ACC112 (cell line): ENCODE data around the gene NOCT.
"Not testable (repeated sequence)": the region's sequence is repeated elsewhere in the genome, so short reads cannot be mapped to it uniquely, and the experiment has no call there.

Source experiments
- H2AFZ ChIP-seq: fragments of 200-600 bp; sonication (generic); one replicate; pipeline ENCODE4 v1.6.0; 2017; ENCODE audit warnings: antibody characterized with exemption, low read length; ENCODE audit not compliant: unreplicated experiment
- H3K27ac ChIP-seq: fragments of 200-600 bp; sonication (generic); 2 replicates; pipeline ENCODE4 v1.5.1; 2014; ENCODE audit warnings: low read depth, mild to moderate bottlenecking, antibody characterized with exemption, low read length, moderate library complexity
- H3K27me3 ChIP-seq: fragments of 200-600 bp; sonication (generic); 2 replicates; pipeline ENCODE4 v1.6.1; 2014; ENCODE audit warnings: mild to moderate bottlenecking, antibody characterized with exemption, low read length, moderate library complexity, mixed read lengths; ENCODE audit not compliant: insufficient read depth
- H3K36me3 ChIP-seq: fragments of 200-600 bp; sonication (generic); 2 replicates; pipeline ENCODE4 v1.6.1; 2016; ENCODE audit warnings: mild to moderate bottlenecking, antibody characterized with exemption, low read length, moderate library complexity, mixed read lengths; ENCODE audit not compliant: insufficient read depth
- H3K4me1 ChIP-seq: fragments of 200-600 bp; sonication (generic); one replicate; pipeline ENCODE4 v1.6.1; 2016; ENCODE audit warnings: low read length, mixed read lengths; ENCODE audit not compliant: insufficient read depth, unreplicated experiment, control insufficient read depth
- H3K4me3 ChIP-seq: fragments of 200-600 bp; sonication (generic); 2 replicates; pipeline ENCODE4 v1.5.1; 2014; ENCODE audit warnings: mild to moderate bottlenecking, low read depth, low read length
- H3K79me2 ChIP-seq: fragments of 200-600 bp; sonication (generic); one replicate; pipeline ENCODE4 v1.6.0; 2016; ENCODE audit warnings: low read length; ENCODE audit not compliant: control insufficient read depth, unreplicated experiment, insufficient read depth

Gene NOCT

DNA sequence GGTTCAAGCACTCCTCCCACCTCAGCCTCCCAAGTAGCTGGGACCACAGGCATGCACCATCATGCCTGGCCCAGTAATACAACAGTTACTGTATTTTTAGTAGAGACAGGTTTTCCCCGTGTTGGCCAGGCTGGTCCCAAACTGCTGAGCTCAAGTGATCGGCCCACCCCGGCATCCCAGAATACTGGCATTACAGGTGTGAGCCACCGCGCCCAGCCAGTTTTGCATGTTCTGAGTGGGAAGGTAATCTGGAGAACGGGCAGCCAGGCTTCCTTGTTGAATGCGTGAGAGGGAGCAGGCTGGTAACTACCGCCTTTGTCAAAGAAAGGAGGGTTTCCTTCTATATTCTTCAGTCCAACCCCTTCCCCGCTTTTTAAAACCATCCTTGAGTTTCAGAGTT, 9.1 kb downstream of the NOCT start:
- H3K4me1 ChIP-seq, result peaks cover 35% of the 10 kb centered on the region
- no peak overlapping the region for H3K4me3 ChIP-seq
- H3K79me2 ChIP-seq, result peaks cover 90% of the 10 kb centered on the region
- H2AFZ ChIP-seq, result no peak overlapping the region
- H3K27me3 ChIP-seq, result no peaks in the 10 kb centered on the region
- no peak overlapping the region for H3K27ac ChIP-seq
- H3K36me3 ChIP-seq, result peaks cover 8% of the 10 kb centered on the region; the same call in 1 of the 2 replicates

DNA sequence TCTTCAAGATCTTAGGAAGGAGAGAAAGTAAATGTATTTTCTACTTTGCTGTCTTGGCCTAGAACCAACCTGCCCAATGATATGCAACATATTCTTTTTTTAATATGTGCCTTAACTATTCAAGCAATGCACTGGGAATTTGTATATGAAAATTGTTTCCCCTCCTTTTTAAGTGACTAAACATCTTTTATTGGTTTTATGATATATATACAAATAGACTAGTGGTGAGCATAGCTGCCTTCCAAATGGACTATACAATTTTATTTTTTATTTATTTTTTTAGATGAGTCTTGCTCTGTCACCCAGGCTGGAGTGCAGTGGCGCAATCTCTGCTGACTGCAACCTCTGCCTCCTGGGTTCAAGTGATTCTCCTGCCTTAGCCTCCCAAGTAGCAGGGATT, 10.3 kb downstream of the NOCT start:
- 0 out of 2 replicates have a peak, but pooled peaks cover 4% of the 10 kb centered on the region for H3K36me3 ChIP-seq
- no peak overlapping the region for H3K4me3 ChIP-seq
- H3K4me1 ChIP-seq, result peaks cover 23% of the 10 kb centered on the region
- H3K27ac ChIP-seq, result no peak overlapping the region
- no peaks in the 10 kb centered on the region for H3K27me3 ChIP-seq
- H3K79me2 ChIP-seq, result peaks cover 90% of the 10 kb centered on the region
- no peak overlapping the region for H2AFZ ChIP-seq

DNA sequence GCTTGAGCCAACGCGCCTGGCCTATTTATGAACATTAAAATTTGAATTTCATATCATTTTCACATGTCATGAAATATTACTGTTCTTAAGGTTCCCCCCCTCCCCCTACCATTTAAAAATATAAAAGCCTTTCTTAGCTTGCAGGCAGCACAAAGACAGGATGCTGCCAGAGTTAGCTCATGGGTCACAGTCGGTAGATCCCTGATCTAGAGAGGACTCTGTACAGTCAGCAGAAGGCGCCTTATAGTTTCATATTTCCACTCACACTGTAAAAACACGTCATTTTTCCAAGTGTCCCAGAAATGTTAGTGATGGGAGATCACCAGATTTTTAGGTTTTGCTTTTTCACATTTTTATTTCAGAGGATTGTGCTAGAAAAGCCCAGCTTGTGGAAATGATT, 12.2 kb downstream of the NOCT start:
- peaks cover 91% of the 10 kb centered on the region for H3K79me2 ChIP-seq
- 0 out of 2 replicates have a peak, but pooled peaks cover 4% of the 10 kb centered on the region for H3K36me3 ChIP-seq
- H3K4me1 ChIP-seq, result peaks cover 23% of the 10 kb centered on the region
- peak overlapping the region; percentile 14; the same call in 1 of the 2 replicates for H3K27ac ChIP-seq
- no peak overlapping the region for H3K4me3 ChIP-seq
- H2AFZ ChIP-seq, result no peak overlapping the region
- no peaks in the 10 kb centered on the region for H3K27me3 ChIP-seq

- peaks cover 23% of the 10 kb centered on the region for H3K4me1 ChIP-seq
- H3K27me3 ChIP-seq, result no peaks in the 10 kb centered on the region
- H3K79me2 ChIP-seq, result peaks cover 89% of the 10 kb centered on the region
- H3K27ac ChIP-seq, result peak overlapping the region; percentile 14; the same call in 1 of the 2 replicates
- H3K36me3 ChIP-seq, result 0 out of 2 replicates have a peak, but pooled peaks cover 4% of the 10 kb centered on the region
- H2AFZ ChIP-seq, result no peak overlapping the region
- no peak overlapping the region for H3K4me3 ChIP-seq
These were observed 12.6 kb downstream of the NOCT start for GRCh38 chr4:139028191-139028661.

GRCh38 chr4:139029866-139030363, 14.3 kb downstream of the NOCT start:
- H3K36me3 ChIP-seq, H2AFZ ChIP-seq, H3K27ac ChIP-seq, H3K27me3 ChIP-seq, H3K4me3 ChIP-seq: not testable (repeated sequence)
- Histone ChIP-seq H3K79me2 (peaks cover 90% of the 10 kb centered on the region), H3K4me1 (peaks cover 16% of the 10 kb centered on the region)

GRCh38 chr4:139030614-139031235, 15.1 kb downstream of the NOCT start:
- no peak overlapping the region for H3K27ac ChIP-seq
- H3K27me3 ChIP-seq, result no peaks in the 10 kb centered on the region
- H3K4me1 ChIP-seq, result peaks cover 10% of the 10 kb centered on the region
- H3K4me3 ChIP-seq, result no peak overlapping the region
- H3K36me3 ChIP-seq, result peaks cover 4% of the 10 kb centered on the region; the same call in 1 of the 2 replicates
- peaks cover 90% of the 10 kb centered on the region for H3K79me2 ChIP-seq
- H2AFZ ChIP-seq, result no peak overlapping the region

DNA sequence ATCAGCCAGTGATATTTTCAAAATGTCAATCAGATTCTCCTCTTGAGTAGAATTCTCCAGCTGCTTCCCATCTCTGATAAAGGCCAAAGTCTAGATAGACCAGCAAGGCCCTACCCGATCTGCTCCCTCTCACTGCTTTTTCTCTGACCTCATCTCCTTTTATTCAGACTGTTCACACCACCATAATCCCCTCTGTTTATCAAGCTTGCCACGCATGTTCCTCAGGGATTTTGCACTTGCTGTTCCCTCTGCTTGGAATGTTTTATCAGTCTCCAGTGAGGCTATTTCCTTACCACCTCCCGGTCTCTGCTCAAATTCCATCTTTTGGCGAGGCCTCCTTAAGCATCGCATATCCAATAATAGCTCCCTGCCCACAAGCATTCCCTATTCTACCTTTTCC, 20.1 kb downstream of the NOCT start:
- H3K79me2 ChIP-seq, result peaks cover 94% of the 10 kb centered on the region
- no peak overlapping the region for H3K27ac ChIP-seq
- peaks cover under 1% of the 10 kb centered on the region for H3K36me3 ChIP-seq
- H2AFZ ChIP-seq, result no peak overlapping the region
- H3K4me1 ChIP-seq, result peaks cover 3% of the 10 kb centered on the region
- H3K4me3 ChIP-seq, result no peak overlapping the region
- H3K27me3 ChIP-seq, result no peaks in the 10 kb centered on the region

DNA sequence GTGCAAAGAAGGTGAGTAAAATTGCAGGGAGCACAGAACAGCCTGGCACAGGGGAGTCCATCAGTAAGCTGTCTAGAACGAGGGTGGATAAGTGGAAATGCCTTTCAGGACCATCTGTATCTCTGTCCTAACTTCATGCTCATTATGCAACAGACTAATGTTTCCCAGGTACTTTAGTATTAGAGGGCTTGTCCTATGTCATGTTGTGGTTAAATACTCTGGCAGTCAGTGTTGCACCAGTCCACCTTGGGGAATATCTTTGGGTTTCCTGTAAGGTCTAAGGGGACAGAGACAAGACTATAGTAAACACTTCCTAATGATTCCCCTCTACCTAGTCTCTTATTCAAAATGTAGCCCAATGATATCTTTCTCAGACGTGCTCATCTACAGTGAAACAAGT, 21.3 kb downstream of the NOCT start:
- H3K79me2 ChIP-seq, result peaks cover 92% of the 10 kb centered on the region

DNA sequence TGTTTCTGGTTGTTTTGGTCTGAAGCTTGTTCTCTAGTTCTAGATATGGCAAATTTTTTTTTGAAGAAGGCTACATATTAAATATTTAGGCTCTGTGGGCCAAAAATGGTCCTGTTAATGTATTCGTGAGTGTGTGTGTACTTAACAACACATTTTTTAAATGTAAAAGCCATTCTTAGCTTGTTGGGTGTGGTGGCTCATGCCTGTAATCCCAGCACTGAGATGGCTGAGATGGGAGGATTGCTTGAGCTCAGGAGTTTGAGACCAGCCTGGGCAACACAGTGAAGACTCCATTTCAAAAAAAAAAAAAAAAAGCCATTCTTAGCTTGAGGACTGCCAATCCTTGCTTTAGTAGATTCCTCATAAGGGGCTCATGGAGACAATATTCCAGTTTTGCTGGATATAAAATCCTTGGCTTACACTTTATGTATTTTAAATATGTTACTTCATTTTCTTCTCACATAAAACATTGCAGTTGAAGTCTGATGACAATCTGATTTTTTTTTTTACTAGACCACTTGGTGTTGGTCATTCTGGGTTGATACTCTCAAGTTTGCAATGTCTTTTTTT, 23.4 kb downstream of the NOCT start:
- H3K4me3 ChIP-seq, result no peak overlapping the region
- H3K36me3 ChIP-seq, result peaks cover 4% of the 10 kb centered on the region
- H3K79me2 ChIP-seq, result peaks cover 86% of the 10 kb centered on the region

More for the DNA sequence above, 21.3 kb downstream of the NOCT start:
- no peak overlapping the region for H3K27ac ChIP-seq
- H3K27me3 ChIP-seq, result no peaks in the 10 kb centered on the region
- peaks cover 4% of the 10 kb centered on the region for H3K36me3 ChIP-seq
- H3K4me1 ChIP-seq, result peaks cover 3% of the 10 kb centered on the region
- no peak overlapping the region for H2AFZ ChIP-seq
- no peak overlapping the region for H3K4me3 ChIP-seq

DNA sequence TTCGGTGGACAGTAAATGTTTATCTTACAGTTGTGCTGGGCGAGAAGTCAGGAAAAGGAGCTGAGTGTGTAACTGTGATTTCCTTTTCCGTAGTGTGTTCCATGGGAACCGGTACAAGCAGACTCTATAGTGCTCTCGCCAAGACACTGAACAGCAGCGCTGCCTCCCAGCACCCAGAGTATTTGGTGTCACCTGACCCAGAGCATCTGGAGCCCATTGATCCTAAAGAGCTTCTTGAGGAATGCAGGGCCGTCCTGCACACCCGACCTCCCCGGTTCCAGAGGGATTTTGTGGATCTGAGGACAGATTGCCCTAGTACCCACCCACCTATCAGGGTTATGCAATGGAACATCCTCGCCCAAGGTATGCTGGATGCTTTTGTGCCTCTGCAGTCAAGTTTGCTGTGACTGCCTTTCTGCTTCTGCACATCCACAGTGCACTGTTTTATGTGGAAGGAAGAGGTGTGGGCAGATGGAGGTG, 27.4 kb downstream of the NOCT start:
- Histone ChIP-seq H2AFZ (no peak overlapping the region), H3K27ac (no peak overlapping the region), H3K27me3 (no peaks in the 10 kb centered on the region), H3K4me3 (no peak overlapping the region), H3K79me2 (peaks cover 64% of the 10 kb centered on the region), H3K36me3 (peaks cover 18% of the 10 kb centered on the region), H3K4me1 (peaks cover 3% of the 10 kb centered on the region)

More for the DNA sequence above, 23.4 kb downstream of the NOCT start:
- Histone ChIP-seq H3K4me1 (peaks cover 3% of the 10 kb centered on the region), H2AFZ (no peak overlapping the region), H3K27me3 (no peaks in the 10 kb centered on the region), H3K27ac (no peak overlapping the region)

DNA sequence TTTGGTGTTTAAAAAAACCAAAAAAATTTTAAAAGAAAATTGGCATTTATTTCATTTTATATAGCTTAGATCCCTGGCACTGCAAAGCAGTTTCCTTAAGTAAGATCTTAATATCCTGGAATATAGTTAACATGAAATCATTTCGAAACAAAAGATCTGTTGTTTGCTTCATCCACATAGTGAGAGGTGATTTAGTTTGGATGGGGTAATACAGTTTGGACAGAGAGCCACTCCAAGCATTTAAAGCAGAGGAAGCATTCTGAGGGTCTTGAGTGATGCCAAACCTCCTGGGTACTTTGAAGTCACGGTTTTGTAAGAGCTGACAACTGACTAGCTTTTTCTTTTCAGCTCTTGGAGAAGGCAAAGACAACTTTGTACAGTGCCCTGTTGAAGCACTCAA, 28.7 kb downstream of the NOCT start:
- no peaks in the 10 kb centered on the region for H3K4me1 ChIP-seq
- H2AFZ ChIP-seq, result no peak overlapping the region
- H3K36me3 ChIP-seq, result peaks cover 27% of the 10 kb centered on the region
- no peak overlapping the region for H3K27ac ChIP-seq
- H3K27me3 ChIP-seq, result no peaks in the 10 kb centered on the region
- no peak overlapping the region for H3K4me3 ChIP-seq
- H3K79me2 ChIP-seq, result peaks cover 56% of the 10 kb centered on the region
